Smooth muscle cell (in vitro differentiated cells): Measurements from ENCODE around the gene RNF144A. TPM values are rescaled to one million over a fixed set of nuclear protein-coding genes. Genes with fewer than 3 reads are reported as not detected.

Experiments used
- DNase-seq: peaks from one replicate; lab custom pipeline; 2025; ENCODE audit not compliant: unreplicated experiment; lab: John Stamatoyannopoulos, UW
- H2AFZ ChIP-seq: fragments of 200-600 bp; sonication (generic); 2 replicates; pipeline ENCODE4 v1.6.0; 2016; ENCODE audit warnings: antibody characterized with exemption, low read depth, mild to moderate bottlenecking
- H3F3A ChIP-seq: fragments of 200-600 bp; sonication (generic); 2 replicates; pipeline ENCODE4 v1.6.0; 2017; ENCODE audit warnings: antibody characterized with exemption, low read depth
- H3K27ac ChIP-seq: fragments of 200-600 bp; sonication (generic); 2 replicates; pipeline ENCODE4 v1.5.1; 2016; ENCODE audit warnings: low read depth, mild to moderate bottlenecking
- H3K27me3 ChIP-seq: fragments of 200-600 bp; sonication (generic); 2 replicates; pipeline ENCODE4 v1.6.1; 2016; ENCODE audit warnings: low read depth, mild to moderate bottlenecking
- H3K36me3 ChIP-seq: fragments of 200-600 bp; sonication (generic); 2 replicates; pipeline ENCODE4 v1.5.1; 2016; ENCODE audit warnings: low read depth
- H3K4me1 ChIP-seq: fragments of 200-600 bp; sonication (generic); 2 replicates; pipeline ENCODE4 v1.5.1; 2016; ENCODE audit warnings: low read depth
- H3K4me2 ChIP-seq: fragments of 200-600 bp; sonication (generic); 2 replicates; pipeline ENCODE4 v1.6.0; 2016; ENCODE audit warnings: mild to moderate bottlenecking
- H3K4me3 ChIP-seq: fragments of 200-600 bp; sonication (generic); 2 replicates; pipeline ENCODE4 v1.5.1; 2016; ENCODE audit warnings: mild to moderate bottlenecking
- H3K79me2 ChIP-seq: fragments of 200-600 bp; sonication (generic); 2 replicates; pipeline ENCODE4 v1.6.0; 2016; ENCODE audit warnings: low read depth, mild to moderate bottlenecking
- H3K9ac ChIP-seq: fragments of 200-600 bp; sonication (generic); 2 replicates; pipeline ENCODE4 v1.6.0; 2016; ENCODE audit warnings: low read depth
- H3K9me3 ChIP-seq: fragments of 200-600 bp; sonication (generic); replicated peaks from 2 replicates; pipeline ENCODE4 v1.5.1; 2016; ENCODE audit warnings: low read depth
- H4K20me1 ChIP-seq: fragments of 200-600 bp; sonication (generic); 2 replicates; pipeline ENCODE4 v1.6.0; 2016; ENCODE audit warnings: low read depth
- CTCF ChIP-seq: fragments of 200-600 bp; sonication (generic); IDR thresholded peaks from 2 replicates; pipeline ENCODE4 v1.5.1; 2017; ENCODE audit warnings: borderline replicate concordance, mild to moderate bottlenecking, antibody characterized with exemption; ENCODE audit not compliant: insufficient read depth, poor library complexity, severe bottlenecking
- WGBS: methylation state at CpG from one replicate; pipeline ENCODE4 v1.1.7; 2016; ENCODE audit warnings: low lambda C conversion rate; 5-methylcytosine and 5-hydroxymethylcytosine counted together
- polyA plus RNA-seq: library from polyadenylated mRNA; unstranded; fragments of >200 nt; fragmentation: Nextera tagmentation; extraction: Ambion mirVana; gene quantifications from 2 replicates; pipeline ENCODE4 v1.2.1, GENCODE V29; 2016
- total RNA-seq: library from RNA; depleted of rRNA; stranded (reverse); fragments of >200 nt; gene quantifications from 2 replicates; pipeline ENCODE4 v1.2.3, GENCODE V29; 2014

RNF144A gene
- total and polyA plus RNA-seq, 2 experiments from 2014 or later: 10.0 to 23.3 TPM

GRCh38 chr2:6921321-6921922 is 4.2 kb downstream of the RNF144A start:
- no peaks in the 10 kb centered on the region for H3K9me3 ChIP-seq
- no peak overlapping the region for H3K27ac ChIP-seq
- peaks cover 70% of the 10 kb centered on the region for H4K20me1 ChIP-seq
- no peaks in the 10 kb centered on the region for H3K4me1 ChIP-seq
- no peak for DNase-seq
- no peak overlapping the region for H3K9ac ChIP-seq
- no peak overlapping the region for H3K4me2 ChIP-seq
- no peak overlapping the region for H2AFZ ChIP-seq
- 68% methylated on average over 11 of the region's 11 CpGs for WGBS
- no peaks in the 10 kb centered on the region for H3K27me3 ChIP-seq
- peaks cover 3% of the 10 kb centered on the region for H3K79me2 ChIP-seq
- no peak overlapping the region for H3K4me3 ChIP-seq
- no peaks in the 10 kb centered on the region for H3F3A ChIP-seq
- TF ChIP-seq CTCF: no peak
- no peaks in the 10 kb centered on the region for H3K36me3 ChIP-seq

- Histone ChIP-seq H3F3A (no peaks in the 10 kb centered on the region), H3K4me2 (no peak overlapping the region), H3K27me3 (no peaks in the 10 kb centered on the region), H3K9me3 (no peaks in the 10 kb centered on the region), H4K20me1 (peaks cover 78% of the 10 kb centered on the region), H2AFZ (no peak overlapping the region), H3K9ac (no peak overlapping the region), H3K27ac (no peak overlapping the region), H3K4me1 (no peaks in the 10 kb centered on the region), H3K36me3 (no peaks in the 10 kb centered on the region), H3K4me3 (no peak overlapping the region), H3K79me2 (peaks cover 3% of the 10 kb centered on the region)
- WGBS: 83% methylated on average over 8 of the region's 8 CpGs
- TF ChIP-seq CTCF: no peak
- no peak for DNase-seq
These were observed 5.0 kb downstream of the RNF144A start for GRCh38 chr2:6922201-6922656.

DNA sequence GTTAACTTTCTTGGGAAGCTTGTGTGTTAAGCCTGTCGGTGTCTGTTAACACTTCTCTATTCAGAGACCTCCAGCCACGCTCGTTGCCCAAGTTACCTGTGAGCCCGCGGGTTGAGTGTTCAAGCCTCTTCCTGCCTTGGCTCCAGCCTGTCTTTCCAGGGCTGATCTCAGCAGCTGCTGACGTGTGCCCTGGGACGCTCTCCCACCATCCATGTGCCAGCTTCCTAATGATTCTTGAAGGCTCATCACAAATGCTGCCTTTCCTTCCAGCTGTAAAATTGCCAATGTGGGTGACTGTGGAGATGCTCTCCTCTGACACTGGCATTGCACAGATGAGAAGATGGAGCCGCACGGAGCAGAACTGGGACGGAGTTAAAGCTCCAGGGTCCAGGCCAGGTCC is 6.1 kb downstream of the RNF144A start:
- no peaks in the 10 kb centered on the region for H3K9me3 ChIP-seq
- peaks cover 3% of the 10 kb centered on the region for H3K79me2 ChIP-seq
- no peaks in the 10 kb centered on the region for H3K4me1 ChIP-seq
- TF ChIP-seq CTCF: no peak
- DNase-seq: no peak
- no peaks in the 10 kb centered on the region for H3K27me3 ChIP-seq
- no peak overlapping the region for H3K9ac ChIP-seq
- H4K20me1 ChIP-seq: peaks cover 89% of the 10 kb centered on the region
- H3F3A ChIP-seq: no peaks in the 10 kb centered on the region
- H2AFZ ChIP-seq: no peak overlapping the region
- no peaks in the 10 kb centered on the region for H3K36me3 ChIP-seq
- no peak overlapping the region for H3K4me2 ChIP-seq
- no peak overlapping the region for H3K27ac ChIP-seq
- no peak overlapping the region for H3K4me3 ChIP-seq
- 96% methylated on average over 10 of the region's 10 CpGs for WGBS
